ENCODE measurements around the gene LNX1.

GRCh38 chr4:53573696-53574095 lies 17.6 kb downstream of the LNX1 start:
- TF ChIP-seq CTCF (IDR thresholded peaks at IDR 0.05) (no peak), POLR2A (IDR thresholded peaks at IDR 0.05) (no peak)

Measured in vagina (tissue), 2 donors.